Measurements from ENCODE around the gene KLHDC10.

GRCh38 chr7:130112662-130113425 lies 42.5 kb downstream of the KLHDC10 start:
- TF ChIP-seq CTCF (IDR thresholded peaks at IDR 0.05; ENCODE audit: borderline replicate concordance, extremely low read depth, low read length, poor library complexity, severe bottlenecking) (no peak), EZH2 (IDR thresholded peaks at IDR 0.05; ENCODE audit: borderline replicate concordance, low read depth, low read length, severe bottlenecking) (no peak)
